Activated CD8-positive, alpha-beta memory T cell treated with anti-CD3 and anti-CD28 coated beads, Interleukin-2, amount 50 U/mL, for 1 hour (primary cell): ENCODE measurements around the gene GNAT2.

Experiments
- DNase-seq: peaks from one replicate; pipeline ENCODE4 v3.0.0-alpha.2; 2020; ENCODE audit errors: extremely low read depth

Gene GNAT2

DNA sequence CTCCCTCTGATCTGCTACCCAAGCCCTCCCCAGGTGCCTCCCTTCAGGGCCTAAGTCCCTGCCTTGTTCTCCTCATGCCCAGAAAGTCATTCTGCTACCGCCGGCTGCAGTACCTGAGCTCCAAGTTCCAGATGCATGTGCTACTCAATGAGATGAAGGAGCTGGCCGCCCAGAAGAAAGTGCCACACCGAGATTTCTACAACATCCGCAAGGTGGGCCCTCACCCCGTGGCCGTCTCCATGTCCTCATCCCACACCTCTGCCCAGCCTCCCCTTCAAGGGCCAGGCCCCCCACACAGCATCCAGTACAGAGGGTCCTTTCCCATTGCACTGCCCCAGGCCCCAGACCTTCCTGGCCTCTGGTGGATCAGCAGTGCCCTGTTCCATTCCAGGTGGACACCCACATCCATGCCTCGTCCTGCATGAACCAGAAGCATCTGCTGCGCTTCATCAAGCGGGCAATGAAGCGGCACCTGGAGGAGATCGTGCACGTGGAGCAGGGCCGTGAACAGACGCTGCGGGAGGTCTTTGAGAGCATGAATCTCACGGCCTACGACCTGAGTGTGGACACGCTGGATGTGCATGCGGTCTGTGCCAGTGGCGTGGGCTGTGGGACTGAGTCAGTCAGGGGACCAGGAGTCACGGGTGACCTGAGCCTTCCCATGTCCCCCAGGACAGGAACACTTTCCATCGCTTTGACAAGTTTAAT, 8.4 kb upstream of the GNAT2 start:
- DNase-seq = no peak

- DNase-seq = no peak
These were observed 7.4 kb upstream of the GNAT2 start for GRCh38 chr1:109626682-109627408.

DNA sequence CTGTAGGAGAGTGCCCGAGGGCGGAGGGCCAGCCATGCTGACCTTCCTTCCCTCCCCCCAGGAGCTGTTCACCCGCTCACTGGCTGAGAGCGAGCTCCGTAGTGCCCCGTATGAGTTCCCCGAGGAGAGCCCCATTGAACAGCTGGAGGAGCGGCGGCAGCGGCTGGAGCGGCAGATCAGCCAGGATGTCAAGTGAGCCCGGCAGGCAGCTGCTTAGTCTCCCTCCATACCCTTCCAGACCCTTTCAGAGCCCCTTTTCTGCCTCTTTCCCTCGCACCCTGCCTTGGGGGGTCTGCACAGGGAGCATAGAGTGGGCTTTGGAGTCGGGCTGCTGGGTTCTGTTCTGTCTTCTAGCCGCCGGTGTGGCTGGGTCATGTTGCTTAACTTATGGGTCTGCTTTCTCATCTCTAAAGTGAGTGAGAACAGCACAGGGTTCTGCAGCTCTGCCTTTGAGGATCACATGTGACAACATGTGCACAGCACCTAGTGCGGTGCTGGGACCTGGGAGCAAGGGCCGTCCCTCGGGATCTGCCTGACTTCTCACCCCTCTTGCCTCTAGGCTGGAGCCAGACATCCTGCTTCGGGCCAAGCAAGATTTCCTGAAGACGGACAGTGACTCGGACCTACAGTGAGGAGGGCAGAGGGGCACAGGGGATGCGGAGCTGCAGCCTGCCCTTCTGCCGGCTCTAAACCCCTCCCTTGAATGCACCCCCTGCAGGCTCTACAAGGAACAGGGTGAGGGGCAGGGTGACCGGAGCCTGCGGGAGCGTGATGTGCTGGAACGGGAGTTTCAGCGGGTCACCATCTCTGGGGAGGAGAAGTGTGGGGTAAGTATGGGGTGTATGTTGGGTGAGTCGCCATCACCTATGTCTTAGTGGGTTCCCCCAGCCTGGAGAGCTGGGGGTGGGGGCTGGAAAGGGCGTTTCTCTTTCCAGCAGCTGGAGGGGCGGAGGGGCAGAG, 6.5 kb upstream of the GNAT2 start:
- no peak for DNase-seq

- no peak for DNase-seq
These were observed 5.8 kb upstream of the GNAT2 start for GRCh38 chr1:109625176-109625575.

DNA sequence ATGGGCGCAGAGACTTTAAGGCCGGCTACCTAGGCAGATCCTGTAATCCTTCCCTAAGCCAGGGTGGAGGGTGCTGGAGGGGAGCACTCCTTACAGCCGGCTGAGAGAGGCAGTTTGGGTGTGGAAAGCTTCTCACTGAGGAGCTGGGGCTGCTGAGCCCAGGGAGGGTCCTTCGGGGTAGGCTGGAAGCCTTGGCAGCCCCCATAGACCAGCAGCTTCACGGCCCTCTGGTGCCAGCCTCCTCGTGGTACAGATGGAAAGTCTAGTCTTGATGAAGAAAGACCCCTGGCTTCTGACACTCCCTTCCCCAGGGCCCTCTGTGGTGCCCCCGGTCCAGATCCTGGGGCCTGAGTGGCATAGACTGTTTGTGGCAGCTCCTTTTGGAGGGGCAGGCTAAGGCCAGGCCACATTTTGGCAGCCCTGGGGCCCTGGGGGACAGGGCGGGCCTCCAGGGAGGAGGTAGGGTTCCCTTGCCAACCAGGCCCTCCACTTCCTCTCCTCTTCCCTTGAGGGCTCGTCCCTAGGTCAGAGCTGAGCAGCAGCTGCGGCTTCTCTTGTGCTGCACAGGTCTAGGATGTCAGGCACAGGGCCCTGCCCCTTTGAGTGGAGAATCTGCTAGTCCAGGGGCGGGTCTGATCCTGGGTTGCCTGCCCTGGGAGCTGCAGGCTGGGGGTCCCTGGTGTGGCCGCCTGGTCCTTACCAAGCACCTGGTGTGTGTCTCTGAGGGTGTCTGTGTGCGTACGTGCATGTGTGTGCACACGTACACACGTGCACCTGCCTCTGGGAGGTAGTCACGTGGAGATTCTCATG, 5.0 kb upstream of the GNAT2 start:
- DNase-seq = no peak

DNA sequence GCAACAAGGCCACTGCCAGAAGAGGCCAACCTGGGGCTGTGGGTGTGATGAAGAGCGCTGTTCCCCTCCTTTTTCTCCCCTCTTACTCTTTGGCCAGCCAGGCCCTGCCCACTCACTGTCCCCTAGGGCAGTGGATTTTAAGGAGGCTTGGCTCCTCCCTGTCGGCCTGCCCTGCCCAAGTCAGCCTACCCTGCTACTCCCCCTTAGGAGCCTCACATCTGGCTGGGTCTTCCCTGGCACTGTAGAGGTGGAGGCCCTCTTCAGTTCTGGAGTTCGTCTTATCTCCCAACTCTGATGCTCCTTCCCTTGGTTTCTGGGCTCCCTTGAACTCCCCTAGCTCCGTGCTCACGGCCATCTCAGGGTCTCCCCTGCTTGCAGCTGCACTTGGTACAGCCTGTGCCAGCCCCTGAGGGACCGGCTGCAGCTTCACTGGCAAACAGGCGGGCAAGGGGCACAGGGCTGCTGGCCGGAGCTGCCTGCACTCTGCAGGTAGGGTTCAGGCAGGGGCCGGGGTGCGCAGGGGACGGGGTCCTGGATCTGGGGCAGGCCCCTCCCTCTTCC, 4.3 kb upstream of the GNAT2 start:
- no peak for DNase-seq

DNA sequence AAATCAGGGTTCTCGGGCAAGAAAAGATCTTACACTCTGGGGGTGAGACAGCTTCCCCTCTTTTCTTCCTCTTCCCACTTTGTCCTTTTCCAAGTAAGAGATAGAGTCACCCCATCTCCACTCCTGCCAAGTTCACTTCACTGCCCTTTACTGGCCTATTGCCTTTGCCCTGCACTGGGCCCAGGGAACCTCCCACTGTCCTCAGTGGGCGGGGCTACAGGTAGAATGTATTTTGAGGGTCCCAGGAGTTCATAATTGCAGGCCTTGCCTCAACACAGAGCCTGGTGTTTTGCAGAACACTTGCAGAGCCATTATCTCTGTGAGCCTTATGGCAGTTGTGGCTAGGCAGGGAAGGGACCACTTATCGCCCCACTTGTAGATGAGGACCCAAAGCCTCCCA, 3.5 kb upstream of the GNAT2 start:
- no peak for DNase-seq

GRCh38 chr1:109622137-109622892, 2.9 kb upstream of the GNAT2 start:
- no peak for DNase-seq

DNA sequence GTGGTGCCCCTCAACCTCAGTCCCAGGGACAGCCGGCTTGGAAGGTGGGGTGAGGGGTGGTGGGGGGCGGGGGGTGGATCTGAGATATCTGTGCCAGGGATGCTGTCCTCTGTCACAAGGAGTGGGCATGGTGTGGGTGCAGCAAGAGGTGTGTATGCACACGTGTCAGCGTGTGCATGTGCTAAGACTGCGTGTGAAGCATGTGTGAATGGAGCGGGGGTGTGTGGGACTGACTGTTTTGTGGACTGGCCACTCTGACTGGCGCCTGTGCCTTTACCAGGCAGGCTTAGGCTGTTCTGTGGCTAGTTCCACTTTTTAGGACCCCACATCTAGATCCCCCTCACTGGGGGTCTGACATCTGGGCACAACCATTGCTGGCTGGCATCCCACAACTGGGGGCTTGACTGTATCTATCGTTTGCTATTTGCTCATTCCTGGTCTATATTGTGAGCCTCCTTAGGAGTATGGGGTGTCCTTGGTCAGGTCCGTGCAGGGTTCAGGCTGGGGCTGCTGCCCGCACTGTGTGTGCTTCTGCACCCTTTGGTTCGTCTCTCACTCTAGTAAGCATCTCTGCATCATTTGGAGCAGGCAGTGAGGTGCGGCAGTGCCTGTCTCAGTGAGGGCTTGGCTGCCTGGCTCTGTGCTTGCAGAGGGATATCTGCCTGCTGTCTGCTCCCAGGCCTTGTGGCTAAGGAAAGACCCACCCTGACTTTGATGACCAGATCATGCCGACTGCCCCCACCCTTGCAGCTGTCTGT, 2.1 kb upstream of the GNAT2 start:
- no peak for DNase-seq

DNA sequence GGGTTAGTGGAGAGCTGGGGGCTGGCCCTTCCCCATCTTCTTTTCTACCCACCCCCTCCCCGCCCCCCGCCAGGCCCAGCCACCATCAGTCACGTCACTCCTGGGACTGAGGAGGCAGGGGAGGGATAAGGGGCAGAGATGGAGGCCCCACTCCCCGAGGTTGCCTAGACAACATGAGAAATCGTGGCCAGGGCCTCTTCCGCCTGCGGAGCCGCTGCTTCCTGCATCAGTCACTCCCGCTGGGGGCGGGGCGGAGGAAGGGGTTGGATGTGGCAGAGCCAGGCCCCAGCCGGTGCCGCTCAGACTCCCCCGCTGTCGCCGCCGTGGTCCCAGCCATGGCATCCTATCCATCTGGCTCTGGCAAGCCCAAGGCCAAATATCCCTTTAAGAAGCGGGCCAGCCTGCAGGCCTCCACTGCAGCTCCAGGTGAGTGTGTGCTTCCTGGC, 1.4 kb upstream of the GNAT2 start:
- DNase-seq = peak; percentile 96

- DNase-seq = no peak
These were observed 980 bp upstream of the GNAT2 start for GRCh38 chr1:109620401-109620791.

- no peak for DNase-seq
These were observed 498 bp downstream of the GNAT2 start for GRCh38 chr1:109618661-109619575.

- no peak for DNase-seq
These were observed 2.1 kb downstream of the GNAT2 start for GRCh38 chr1:109617291-109617801.

- DNase-seq = no peak
These were observed 3.0 kb downstream of the GNAT2 start for GRCh38 chr1:109616391-109616790.

GRCh38 chr1:109615879-109616278, 3.5 kb downstream of the GNAT2 start:
- no peak for DNase-seq

DNA sequence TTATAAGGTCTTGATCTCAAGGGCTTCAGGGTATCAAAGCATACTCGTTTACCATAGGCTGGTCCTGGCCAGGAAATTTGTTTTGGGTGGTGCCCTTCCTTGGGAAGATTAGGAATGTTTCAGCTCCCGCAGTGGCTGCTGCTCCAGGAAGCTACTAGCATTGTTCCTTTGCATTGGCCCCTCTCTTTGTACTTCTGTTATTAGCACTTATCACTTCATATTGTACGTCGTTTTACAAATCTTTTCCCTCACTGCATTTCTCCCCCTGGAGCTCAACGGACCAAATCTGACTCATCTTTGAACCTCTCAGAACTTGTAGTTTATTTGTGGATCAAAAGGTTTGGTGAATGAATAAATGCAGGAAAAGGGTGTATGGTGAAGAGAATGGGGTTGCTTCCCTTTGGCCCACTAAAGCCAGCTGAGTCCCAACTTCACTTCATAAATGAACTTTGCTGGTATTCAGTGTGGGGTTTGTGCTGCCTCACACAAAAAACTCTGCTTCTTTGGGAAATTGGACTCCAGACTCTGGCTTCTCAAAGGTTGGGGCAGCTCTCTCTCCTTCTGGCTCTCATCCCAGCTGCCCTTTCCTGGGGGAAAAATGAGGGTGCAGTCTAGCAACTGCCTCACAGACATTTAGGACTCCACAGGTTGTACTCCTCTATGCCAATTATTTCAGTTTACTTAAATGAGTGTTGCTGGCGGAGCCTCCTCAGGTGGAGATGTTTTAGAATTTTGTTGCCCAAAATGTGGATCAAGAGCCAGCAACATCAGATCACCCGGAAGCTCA, 5.9 kb downstream of the GNAT2 start:
- no peak for DNase-seq

GRCh38 chr1:109611308-109611990, 8.0 kb downstream of the GNAT2 start:
- no peak for DNase-seq
